ENCODE measurements around the gene RASL10A. TPM values are rescaled to one million over a fixed set of nuclear protein-coding genes. Genes with fewer than 3 reads are reported as not detected.

Gene RASL10A
- total RNA-seq, 6 donors from 2014 or later: 1.2 to 33.5 (median 2.0) TPM

DNA sequence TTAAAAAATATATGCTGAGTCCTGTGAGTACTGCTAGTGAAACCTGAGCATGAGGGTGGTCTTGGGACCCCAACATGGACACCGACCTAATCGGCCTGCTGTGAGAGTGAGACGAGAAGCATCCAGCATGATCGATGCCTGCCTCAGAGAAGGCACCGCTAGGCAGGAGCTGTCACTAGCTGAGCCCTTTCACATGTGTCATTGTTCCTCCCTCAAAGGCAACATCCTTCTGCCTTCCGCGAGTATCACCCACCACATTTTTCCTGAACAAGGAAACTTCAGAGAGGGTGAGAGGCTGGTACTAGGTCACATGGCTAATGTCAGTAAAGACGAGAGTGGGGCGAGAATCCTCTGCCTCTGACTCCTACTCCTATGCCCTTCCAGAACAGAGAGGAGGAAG lies 37.3 kb upstream of the RASL10A start:
- no peaks in the 10 kb centered on the region for H3K27me3 ChIP-seq
- no peaks in the 10 kb centered on the region for H3K4me1 ChIP-seq
- no peak for TF ChIP-seq CTCF (IDR thresholded peaks at IDR 0.05)
- TF ChIP-seq POLR2AphosphoS5 (IDR thresholded peaks at IDR 0.05): no peak
- TF ChIP-seq POLR2A (IDR thresholded peaks at IDR 0.05): no peak
- no peak for TF ChIP-seq EP300 (IDR thresholded peaks at IDR 0.05)
- no peak for ATAC-seq (ENCODE audit: low FRiP score in 2 of 2)
- DNase-seq: no peak
- H3K27ac ChIP-seq: no peak overlapping the region
- no peak overlapping the region for H3K4me3 ChIP-seq
- peaks cover 40 to 100% (median 97%) of the 10 kb centered on the region in 4 donors for H3K36me3 ChIP-seq
- 89 to 97% methylated on average over 9 of the region's 9 CpGs for WGBS, 2 donors
- H3K9me3 ChIP-seq: no peaks in the 10 kb centered on the region

GRCh38 chr22:29351891-29352290 lies 36.4 kb upstream of the RASL10A start:
- Histone ChIP-seq H3K9me3 (no peaks in the 10 kb centered on the region), H3K4me1 (no peaks in the 10 kb centered on the region), H3K27me3 (no peaks in the 10 kb centered on the region), H3K4me3 (no peak overlapping the region), H3K27ac (no peak overlapping the region), H3K36me3 (peaks cover 39 to 100% (median 96%) of the 10 kb centered on the region in 4 donors)
- no peak for TF ChIP-seq POLR2AphosphoS5 (IDR thresholded peaks at IDR 0.05)
- TF ChIP-seq POLR2A (IDR thresholded peaks at IDR 0.05): no peak
- TF ChIP-seq CTCF (IDR thresholded peaks at IDR 0.05): no peak
- no peak for TF ChIP-seq EP300 (IDR thresholded peaks at IDR 0.05)
- ATAC-seq (ENCODE audit: low FRiP score in 2 of 2) (no peak), DNase-seq (no peak)
- 94 to 100% methylated on average over 3 to 8 of the region's 9 CpGs for WGBS, 2 donors

DNA sequence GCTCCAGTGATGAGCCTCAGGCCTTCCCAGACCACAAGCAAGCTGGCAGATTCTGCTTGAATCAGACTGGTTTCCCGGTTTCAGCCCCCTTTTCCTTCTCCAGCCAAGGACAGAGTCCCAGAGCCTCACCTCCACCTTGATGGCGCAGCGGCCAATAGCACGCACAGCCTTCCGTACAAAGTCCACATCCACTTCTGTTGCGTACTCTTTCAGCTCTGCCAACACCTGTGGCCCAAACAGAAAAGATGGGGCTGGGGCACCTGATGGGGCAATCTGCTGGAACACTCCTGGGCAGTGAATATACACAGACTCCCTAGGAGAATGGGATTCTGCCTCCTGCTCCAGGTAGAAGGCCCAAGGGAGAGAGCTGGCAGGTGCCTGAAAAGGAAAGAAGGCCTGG lies 35.5 kb upstream of the RASL10A start:
- Histone ChIP-seq H3K36me3 (peaks cover 36 to 100% (median 96%) of the 10 kb centered on the region in 4 donors), H3K4me1 (peaks cover 0 to 2% (median 0%) of the 10 kb centered on the region in 4 donors), H3K27ac (no peak overlapping the region), H3K27me3 (no peaks in the 10 kb centered on the region), H3K4me3 (no peak overlapping the region), H3K9me3 (no peaks in the 10 kb centered on the region)
- WGBS, 2 donors: 95 to 97% methylated on average over 6 of the region's 6 CpGs
- TF ChIP-seq EP300 (IDR thresholded peaks at IDR 0.05) (no peak), POLR2A (IDR thresholded peaks at IDR 0.05) (no peak), CTCF (IDR thresholded peaks at IDR 0.05) (no peak), POLR2AphosphoS5 (IDR thresholded peaks at IDR 0.05) (no peak)
- no peak for DNase-seq
- ATAC-seq (ENCODE audit: low FRiP score in 2 of 2): no peak

DNA sequence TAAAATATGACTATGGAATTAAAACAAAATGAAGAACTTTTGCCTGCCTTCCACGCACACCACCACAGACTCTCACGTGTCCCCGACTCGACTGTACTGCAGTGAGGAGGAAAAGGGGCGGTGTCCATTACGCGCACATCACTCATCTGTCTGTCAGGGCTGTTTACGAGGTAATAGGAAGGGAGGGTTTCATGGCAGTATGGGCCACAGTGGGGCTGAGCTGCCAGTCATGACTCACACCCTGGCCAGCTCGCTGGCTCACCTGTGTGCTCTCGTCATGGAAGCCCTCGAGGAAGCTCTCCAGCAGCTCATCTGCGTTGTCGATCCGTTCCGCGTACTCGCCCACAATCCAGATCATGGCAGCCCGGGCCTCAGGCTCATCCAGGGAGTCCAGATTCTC lies 33.5 kb upstream of the RASL10A start:
- Histone ChIP-seq H3K4me3 (no peak overlapping the region), H3K9me3 (no peaks in the 10 kb centered on the region), H3K4me1 (peaks cover 0 to 6% (median under 1%) of the 10 kb centered on the region in 4 donors), H3K36me3 (peaks cover 24 to 97% (median 87%) of the 10 kb centered on the region in 4 donors), H3K27ac (no peak overlapping the region), H3K27me3 (no peaks in the 10 kb centered on the region)
- TF ChIP-seq POLR2AphosphoS5 (IDR thresholded peaks at IDR 0.05): no peak
- DNase-seq (no peak), ATAC-seq (ENCODE audit: low FRiP score in 2 of 2) (no peak)
- 95 to 96% methylated on average over 18 of the region's 18 CpGs for WGBS, 2 donors

DNA sequence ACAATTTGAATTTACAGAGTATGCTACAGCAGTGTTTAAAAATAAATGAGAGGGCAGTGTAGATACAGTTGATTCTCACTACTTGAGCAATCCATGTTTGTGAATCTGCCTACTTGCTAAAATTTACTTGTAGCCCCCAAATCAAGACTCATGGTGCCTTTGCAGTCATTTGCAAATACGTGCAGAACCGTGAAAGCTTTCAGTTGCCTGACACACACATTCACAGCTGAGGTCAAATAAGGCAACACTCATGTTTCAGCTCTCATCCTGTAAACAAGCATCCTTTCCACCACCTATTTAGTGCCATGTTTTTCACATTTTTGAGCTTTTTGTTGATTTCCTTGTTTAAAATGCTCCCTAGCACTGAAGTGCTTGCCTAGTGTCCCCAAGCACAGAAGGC lies 32.5 kb upstream of the RASL10A start:
- TF ChIP-seq EP300 (IDR thresholded peaks at IDR 0.05) (no peak), POLR2AphosphoS5 (IDR thresholded peaks at IDR 0.05) (no peak), CTCF (IDR thresholded peaks at IDR 0.05) (no peak), POLR2A (IDR thresholded peaks at IDR 0.05) (no peak)
- no peaks in the 10 kb centered on the region for H3K9me3 ChIP-seq
- no peak overlapping the region for H3K27ac ChIP-seq
- ATAC-seq (ENCODE audit: low FRiP score in 2 of 2): no peak
- no peak for DNase-seq
- H3K4me3 ChIP-seq: no peak overlapping the region
- no peaks in the 10 kb centered on the region for H3K27me3 ChIP-seq
- H3K4me1 ChIP-seq: peaks cover 0 to 15% (median 4%) of the 10 kb centered on the region in 4 donors
- peaks cover 18 to 97% (median 82%) of the 10 kb centered on the region in 4 donors for H3K36me3 ChIP-seq
- WGBS, 2 donors: 96 to 100% methylated on average over 2 of the region's 2 CpGs
